GM12878 (cell line): ENCODE results near the gene NT5DC3. TPM values are rescaled to one million over a fixed set of nuclear protein-coding genes. Genes with fewer than 3 reads are reported as not detected.
"Not testable (repeated sequence)": the region's sequence is repeated elsewhere in the genome, so short reads cannot be mapped to it uniquely, and the experiment has no call there.

Source experiments
- ATAC-seq: fragments of 200-7000 bp; cut with Tn5 transposase; 3 replicates; pipeline ENCODE4 v1.9.1; 2020; ENCODE audit warnings: mild to moderate bottlenecking, moderate library complexity
- BruUV-seq: library from RNA; stranded (reverse); fragments of 400-500 nt; replicated peaks from 2 replicates; lab custom pipeline; 2021; lab: Mats Ljungman, UMichigan
- CTCF ChIA-PET: fragments of 300-600 bp; sonication (Branson Sonifier 250); formaldehyde crosslinking; extraction: SDS; loops from one replicate; lab custom pipeline; 2021; ENCODE audit warnings: inconsistent platforms; lab: Yijun Ruan, JAX
- POLR2A ChIA-PET: fragments of 350-600 bp; formaldehyde crosslinking; extraction: SDS; loops from one replicate; lab custom pipeline; 2021; ENCODE audit warnings: inconsistent platforms; lab: Charles Lee
- RAD21 ChIA-PET: fragments of 300-600 bp; sonication (Branson Sonifier 250); formaldehyde crosslinking; loops from one replicate; lab custom pipeline; 2023; ENCODE audit warnings: antibody characterized with exemption; ENCODE audit not compliant: unreplicated experiment; lab: Charles Lee
- SMC1A ChIA-PET: fragments of 300-600 bp; sonication (Branson Sonifier 250); formaldehyde crosslinking; loops from one replicate; lab custom pipeline; 2023; ENCODE audit not compliant: unreplicated experiment, uncharacterized antibody; lab: Charles Lee
- DNase-seq: peaks from one replicate; pipeline ENCODE4 v3.0.0-alpha.2; 2011; ENCODE audit warnings: low read depth, low spot score
- FAIRE-seq: peaks from 3 replicates; lab custom pipeline; 2011; peaks lifted over from hg19 to GRCh38; lab: Jason Lieb, UNC
- H2AFZ ChIP-seq: 2 replicates; pipeline ENCODE4 v1.6.0; 2011; ENCODE audit warnings: low read depth, low read length, control low read depth; ENCODE audit not compliant: control insufficient read depth
- H3K27ac ChIP-seq: 2 replicates; pipeline ENCODE4 v1.5.1; 2011; ENCODE audit warnings: control low read depth; ENCODE audit not compliant: control insufficient read depth, insufficient read depth
- H3K27me3 ChIP-seq, 2 experiments: replicated peaks in 1 of 2; 2 replicates each; pipeline versions ENCODE4 v1.6.0 to v1.6.1; 2011; ENCODE audit warnings: low read length in 1 of 2; ENCODE audit not compliant: control insufficient read depth in 2 of 2, insufficient read depth in 2 of 2
- H3K36me3 ChIP-seq, 2 experiments: 2 replicates each; pipeline ENCODE4 v1.5.1; 2011; ENCODE audit warnings: low read length in 1 of 2; ENCODE audit not compliant: control insufficient read depth in 2 of 2, insufficient read depth in 2 of 2
- H3K4me1 ChIP-seq: 2 replicates; pipeline ENCODE4 v1.6.1; 2011; ENCODE audit warnings: mild to moderate bottlenecking, low read length, moderate library complexity, mixed read lengths; ENCODE audit not compliant: control insufficient read depth, insufficient read depth
- H3K4me2 ChIP-seq: 2 replicates; pipeline ENCODE4 v1.6.0; 2011; ENCODE audit warnings: control low read depth; ENCODE audit not compliant: control insufficient read depth, insufficient read depth
- H3K4me3 ChIP-seq: fragments of 200-600 bp; sonication (generic); 2 replicates; pipeline ENCODE4 v1.5.1; 2016
- H3K79me2 ChIP-seq: 2 replicates; pipeline ENCODE4 v1.6.0; 2011; ENCODE audit warnings: low read length; ENCODE audit not compliant: control insufficient read depth, insufficient read depth
- H3K9ac ChIP-seq: 2 replicates; pipeline ENCODE4 v1.8.0; 2011; ENCODE audit warnings: low read length, control low read depth, mixed read lengths; ENCODE audit not compliant: control insufficient read depth, insufficient read depth
- H3K9me3 ChIP-seq: replicated peaks from 3 replicates; pipeline ENCODE4 v1.5.1; 2011; ENCODE audit warnings: mild to moderate bottlenecking, low read length; ENCODE audit not compliant: control insufficient read depth, insufficient read depth
- H4K20me1 ChIP-seq: 2 replicates; pipeline ENCODE4 v1.6.0; 2011; ENCODE audit not compliant: control insufficient read depth, insufficient read depth
- BRCA1 ChIP-seq: IDR thresholded peaks from 2 replicates; pipeline ENCODE4 v1.6.1; 2011; ENCODE audit warnings: low read depth, low read length, improper control_type of control experiment
- NR2F1 ChIP-seq: fragments of 450-650 bp; conservative IDR thresholded peaks from 2 replicates; pipeline ENCODE4 v1.6.1; 2017; ENCODE audit warnings: mild to moderate bottlenecking
- POLR2AphosphoS5 ChIP-seq: IDR thresholded peaks from 2 replicates; pipeline ENCODE4 v1.6.1; 2011; ENCODE audit warnings: mild to moderate bottlenecking, low read length, inconsistent platforms
- SPI1 ChIP-seq: IDR thresholded peaks from 2 replicates; pipeline ENCODE4 v1.6.1; 2011; ENCODE audit warnings: low read depth, mild to moderate bottlenecking, low read length, moderate library complexity, borderline replicate concordance; ENCODE audit not compliant: insufficient read depth
- YBX1 ChIP-seq: fragments of 450-650 bp; IDR thresholded peaks from 2 replicates; pipeline ENCODE4 v1.6.1; 2016; ENCODE audit warnings: antibody characterized with exemption
- ZNF217 ChIP-seq: fragments of 450-650 bp; IDR thresholded peaks from 2 replicates; pipeline ENCODE4 v1.6.1; 2017; ENCODE audit warnings: antibody characterized with exemption, mild to moderate bottlenecking
- WGBS: methylation state at CpG from one replicate; pipeline ENCODE4 v1.1.6; 2016; ENCODE audit warnings: low lambda C conversion rate; ENCODE audit not compliant: insufficient replicate concordance, insufficient coverage; ENCODE audit errors: missing lambda C conversion rate; 5-methylcytosine and 5-hydroxymethylcytosine counted together
- in situ Hi-C: fragments of 300-500 bp; cut with MboI; formaldehyde crosslinking; loops from 9 replicates; pipeline ENCODE4 v1.14.3; 2018; ENCODE audit warnings: mixed read lengths
- intact Hi-C: fragments of 100-400 bp; cut with micrococcal nuclease; formaldehyde crosslinking; loops from one replicate; pipeline ENCODE4 v1.14.2; 2022; ENCODE audit not compliant: unreplicated experiment
- polyA plus RNA-seq, 11 experiments: library from polyadenylated mRNA; depleted of rRNA in 4 of 11; unstranded in 6 of 11; stranded (reverse) in 5 of 11; fragments of >200 nt; fragmentation: Nextera tagmentation in 4 of 11; fragmentation: Illumina TruSeq in 1 of 11; extraction: Ambion mirVana in 4 of 11; extraction: Trizol in 1 of 11; gene quantifications; 1 replicate in 1 of 11; 2 replicates in 10 of 11; pipeline versions ENCODE4 v1.2.1 to v1.2.3, GENCODE V29; 2011 to 2016; ENCODE audit warnings: inconsistent platforms in 2 of 11, missing spikeins in 2 of 11, low read depth in 1 of 11
- total RNA-seq, 4 experiments: library from RNA; depleted of rRNA in 3 of 4; stranded (reverse); fragments of >200 nt in 3 of 4; fragmentation: Illumina TruSeq in 1 of 4; extraction: Trizol in 1 of 4; gene quantifications; 2 replicates each; pipeline versions ENCODE4 v1.2.1 to v1.2.3, GENCODE V29; 2013 to 2021
- TF ChIP-seq, protein P1 (sequence below): fragments of 450-650 bp; IDR thresholded peaks from 2 replicates; pipeline ENCODE4 v1.6.1; 2017; ENCODE audit warnings: antibody characterized with exemption, mild to moderate bottlenecking, moderate library complexity
- TF ChIP-seq, protein P2 (sequence below): fragments of 450-650 bp; IDR thresholded peaks from 2 replicates; pipeline ENCODE4 v1.6.1; 2017; ENCODE audit warnings: borderline replicate concordance

The NT5DC3 gene
- total and polyA plus RNA-seq, 10 of the 15 experiments (the other 5 are each of a cell fraction or from before 2014, with no cell fraction given): 2.0 to 12.4 (median 5.9) TPM

DNA sequence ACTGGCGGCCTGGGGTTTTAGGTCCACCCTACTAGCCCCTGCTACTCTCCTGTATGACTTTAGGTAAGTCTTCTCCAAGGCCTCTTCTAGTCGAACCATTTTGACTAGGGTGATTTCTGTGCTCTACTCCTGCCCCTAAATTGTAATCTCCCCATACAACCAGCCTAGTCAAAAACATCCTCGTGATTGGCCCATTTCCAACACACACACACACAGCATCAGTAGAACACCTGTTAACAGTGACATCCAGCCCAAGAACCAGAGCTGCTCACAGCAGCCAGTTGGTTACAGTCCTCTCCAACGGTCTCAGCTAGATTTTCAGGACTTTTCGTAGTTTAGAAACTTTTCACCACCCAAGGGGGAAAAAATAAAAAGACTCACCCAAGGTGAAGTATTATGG is 30.9 kb downstream of the NT5DC3 start:
- Histone ChIP-seq H3K4me3 (no peak overlapping the region), H3K4me2 (no peak overlapping the region), H3K27me3 (no peaks in the 10 kb centered on the region), H3K4me1 (no peaks in the 10 kb centered on the region), H2AFZ (no peak overlapping the region), H3K9me3 (no peaks in the 10 kb centered on the region), H4K20me1 (no peaks in the 10 kb centered on the region), H3K27ac (no peak overlapping the region), H3K79me2 (no peaks in the 10 kb centered on the region), H3K36me3 (peaks cover 0 to 3% of the 10 kb centered on the region in 2 experiments; a peak in 3 of 4 replicates), H3K9ac (no peak overlapping the region)
- FAIRE-seq (no peak), DNase-seq (no peak), ATAC-seq (no peak)
- WGBS: 85% methylated on average over 5 of the region's 5 CpGs
- ChIA-PET CTCF (no interaction called here), SMC1A (no interaction called here), POLR2A (interaction anchor here (0.6 kb wide), 1 partner anchor 510 kb away, joined by 3 read pairs; no protein-coding TSS in a partner anchor), RAD21 (no interaction called here)
- intact Hi-C loops: no loop called here
- in situ Hi-C loops: no loop called here
- no peak for TF ChIP-seq ZNF217
- TF ChIP-seq, protein P1, sequence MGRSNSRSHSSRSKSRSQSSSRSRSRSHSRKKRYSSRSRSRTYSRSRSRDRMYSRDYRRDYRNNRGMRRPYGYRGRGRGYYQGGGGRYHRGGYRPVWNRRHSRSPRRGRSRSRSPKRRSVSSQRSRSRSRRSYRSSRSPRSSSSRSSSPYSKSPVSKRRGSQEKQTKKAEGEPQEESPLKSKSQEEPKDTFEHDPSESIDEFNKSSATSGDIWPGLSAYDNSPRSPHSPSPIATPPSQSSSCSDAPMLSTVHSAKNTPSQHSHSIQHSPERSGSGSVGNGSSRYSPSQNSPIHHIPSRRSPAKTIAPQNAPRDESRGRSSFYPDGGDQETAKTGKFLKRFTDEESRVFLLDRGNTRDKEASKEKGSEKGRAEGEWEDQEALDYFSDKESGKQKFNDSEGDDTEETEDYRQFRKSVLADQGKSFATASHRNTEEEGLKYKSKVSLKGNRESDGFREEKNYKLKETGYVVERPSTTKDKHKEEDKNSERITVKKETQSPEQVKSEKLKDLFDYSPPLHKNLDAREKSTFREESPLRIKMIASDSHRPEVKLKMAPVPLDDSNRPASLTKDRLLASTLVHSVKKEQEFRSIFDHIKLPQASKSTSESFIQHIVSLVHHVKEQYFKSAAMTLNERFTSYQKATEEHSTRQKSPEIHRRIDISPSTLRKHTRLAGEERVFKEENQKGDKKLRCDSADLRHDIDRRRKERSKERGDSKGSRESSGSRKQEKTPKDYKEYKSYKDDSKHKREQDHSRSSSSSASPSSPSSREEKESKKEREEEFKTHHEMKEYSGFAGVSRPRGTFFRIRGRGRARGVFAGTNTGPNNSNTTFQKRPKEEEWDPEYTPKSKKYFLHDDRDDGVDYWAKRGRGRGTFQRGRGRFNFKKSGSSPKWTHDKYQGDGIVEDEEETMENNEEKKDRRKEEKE: no peak
- TF ChIP-seq, protein P2, sequence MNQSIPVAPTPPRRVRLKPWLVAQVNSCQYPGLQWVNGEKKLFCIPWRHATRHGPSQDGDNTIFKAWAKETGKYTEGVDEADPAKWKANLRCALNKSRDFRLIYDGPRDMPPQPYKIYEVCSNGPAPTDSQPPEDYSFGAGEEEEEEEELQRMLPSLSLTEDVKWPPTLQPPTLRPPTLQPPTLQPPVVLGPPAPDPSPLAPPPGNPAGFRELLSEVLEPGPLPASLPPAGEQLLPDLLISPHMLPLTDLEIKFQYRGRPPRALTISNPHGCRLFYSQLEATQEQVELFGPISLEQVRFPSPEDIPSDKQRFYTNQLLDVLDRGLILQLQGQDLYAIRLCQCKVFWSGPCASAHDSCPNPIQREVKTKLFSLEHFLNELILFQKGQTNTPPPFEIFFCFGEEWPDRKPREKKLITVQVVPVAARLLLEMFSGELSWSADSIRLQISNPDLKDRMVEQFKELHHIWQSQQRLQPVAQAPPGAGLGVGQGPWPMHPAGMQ: no peak
- TF ChIP-seq BRCA1: no peak
- TF ChIP-seq NR2F1: no peak
- no peak for TF ChIP-seq POLR2AphosphoS5
- TF ChIP-seq YBX1: no peak
- TF ChIP-seq SPI1: no peak
- no TSS peak for BruUV-seq

DNA sequence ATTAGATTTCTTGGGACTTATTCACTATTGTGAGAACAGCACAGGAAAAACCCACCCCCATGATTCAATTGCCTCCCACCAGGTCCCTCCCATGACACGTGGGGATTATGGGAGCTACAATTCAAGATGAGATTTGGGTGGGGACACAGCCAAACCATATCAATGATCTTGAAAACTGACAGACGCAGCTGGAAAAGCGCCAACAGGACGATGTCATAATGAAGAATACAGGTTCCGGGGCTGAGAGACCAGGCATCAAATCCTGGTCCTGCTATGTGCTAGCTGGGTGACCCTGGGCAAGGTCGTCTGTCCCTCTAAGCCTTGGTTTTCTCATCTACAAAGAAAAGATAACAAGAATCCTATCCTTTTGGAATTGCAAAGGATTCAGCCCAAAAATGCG is 31.4 kb downstream of the NT5DC3 start:
- POLR2A ChIA-PET, RAD21 ChIA-PET, SMC1A ChIA-PET, H3K9ac ChIP-seq, H3K9me3 ChIP-seq, H3K27me3 ChIP-seq, FAIRE-seq, ATAC-seq, H3K4me3 ChIP-seq, intact Hi-C loops, H4K20me1 ChIP-seq, CTCF ChIA-PET, H3K4me2 ChIP-seq, H3K79me2 ChIP-seq, H3K36me3 ChIP-seq, H3K4me1 ChIP-seq, H2AFZ ChIP-seq, in situ Hi-C loops, DNase-seq, BruUV-seq, H3K27ac ChIP-seq: not testable (repeated sequence)
- 87% methylated on average over 7 of the region's 7 CpGs for WGBS
